Amniotic epithelial cell (primary cell): Measurements from ENCODE around the gene NET1.
A peak's percentile ranks its signal among the peaks of the same experiment; 100 is the strongest.

Experiments used
- DNase-seq: peaks from one replicate; pipeline ENCODE4 v3.0.0-alpha.2; 2010; ENCODE audit warnings: low read depth

The NET1 gene

GRCh38 chr10:5500162-5500670 lies 87.9 kb downstream of the NET1 start:
- DNase-seq, result no peak

- DNase-seq, result no peak
Observed at GRCh38 chr10:5500910-5501309, 88.6 kb downstream of the NET1 start.

- DNase-seq, result no peak
Observed at GRCh38 chr10:5502061-5502521, 89.7 kb downstream of the NET1 start.

DNA sequence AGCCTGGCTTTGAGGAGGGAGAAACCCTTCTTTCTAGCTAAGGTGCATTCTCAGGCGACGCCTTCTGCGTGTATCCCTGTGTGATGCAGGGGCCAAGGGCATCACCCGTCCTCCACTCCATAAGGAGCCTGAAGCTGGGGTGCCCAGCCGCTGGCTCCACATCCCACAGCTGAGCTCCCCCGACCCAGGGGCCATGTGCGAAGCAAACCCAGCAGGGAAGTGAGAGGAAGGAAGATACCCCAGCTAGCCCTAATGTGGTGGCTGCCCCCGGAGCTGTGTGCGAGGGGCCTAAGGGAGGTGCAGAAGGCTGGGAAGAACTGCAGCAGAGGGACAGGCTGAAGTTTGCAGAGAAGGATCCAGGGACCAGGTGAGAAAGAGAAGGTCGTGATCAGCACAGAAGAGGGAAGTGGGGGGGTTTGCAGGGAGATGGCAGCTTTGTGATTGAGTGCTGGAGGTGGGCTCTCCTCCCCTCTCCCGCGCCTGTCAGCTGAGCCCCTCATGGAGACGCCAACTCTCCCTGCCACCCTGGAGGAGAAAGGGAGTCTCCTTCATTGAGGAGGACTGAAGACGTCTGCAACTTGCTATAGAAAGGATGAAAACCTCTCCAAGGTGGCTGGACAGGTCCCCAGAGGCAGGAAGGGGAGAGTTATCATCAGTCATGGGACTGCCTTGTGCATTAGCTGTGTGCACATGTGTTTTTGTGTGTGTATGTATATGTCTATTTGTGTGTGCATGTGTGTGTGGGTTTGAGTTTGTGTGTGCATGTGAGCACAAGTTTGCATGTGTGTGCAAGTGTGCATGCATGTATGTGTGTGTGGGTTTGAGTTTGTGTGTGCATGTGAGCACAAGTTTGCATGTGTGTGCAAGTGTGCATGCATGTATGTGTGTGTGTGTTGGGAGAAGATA lies 90.5 kb downstream of the NET1 start:
- DNase-seq, result no peak

DNA sequence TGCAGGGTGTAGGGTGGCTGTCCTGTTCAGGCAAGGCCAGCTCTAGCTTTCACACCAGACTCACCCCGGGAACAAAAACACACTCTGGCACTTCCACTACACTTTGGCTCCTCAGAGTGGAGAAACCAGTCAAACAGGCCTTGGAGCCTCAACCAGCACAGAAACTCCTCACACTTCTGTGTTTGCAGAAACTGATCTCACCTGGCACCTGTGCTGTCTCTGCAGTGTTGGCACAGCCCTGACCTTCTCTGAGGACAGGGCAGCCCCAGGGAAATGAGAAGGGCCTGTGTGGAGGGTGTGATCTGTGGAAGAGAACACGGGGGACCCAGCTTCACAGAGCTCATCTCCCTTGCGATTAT lies 91.1 kb downstream of the NET1 start:
- DNase-seq, result no peak

- DNase-seq, result no peak
Observed at GRCh38 chr10:5504146-5505072, 92.1 kb downstream of the NET1 start.

- DNase-seq, result no peak
Observed at GRCh38 chr10:5506246-5506645, 93.9 kb downstream of the NET1 start.

- no peak for DNase-seq
Observed at GRCh38 chr10:5506751-5507648, 94.6 kb downstream of the NET1 start.

GRCh38 chr10:5507649-5508131 lies 95.3 kb downstream of the NET1 start:
- no peak for DNase-seq

DNA sequence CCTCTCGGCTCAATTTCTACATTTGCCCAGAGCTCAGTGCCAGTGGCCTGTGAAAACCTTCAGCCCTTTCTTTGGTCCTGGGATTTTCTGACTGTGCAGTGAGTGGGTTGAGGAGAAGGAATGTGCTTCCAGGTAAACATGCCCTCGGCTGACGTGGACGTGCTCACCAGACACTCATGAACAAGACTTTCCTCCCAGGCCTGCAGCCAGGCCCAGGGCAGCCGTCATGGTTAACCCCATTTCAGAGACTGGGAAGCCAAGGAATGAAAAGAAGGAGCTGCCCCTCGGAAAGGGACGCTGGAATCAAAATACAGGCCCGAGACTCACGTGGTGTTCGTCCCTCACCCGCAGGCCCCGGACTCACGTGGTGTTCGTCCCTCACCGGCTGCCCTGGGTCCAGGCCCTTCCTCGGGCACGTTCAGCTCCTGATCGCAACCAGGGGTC lies 95.8 kb downstream of the NET1 start:
- peak; percentile 16 for DNase-seq
